SKM-1 (cell line): ENCODE results near the gene DPCD.

Source experiments
- DNase-seq: peaks from one replicate; lab custom pipeline; 2025; ENCODE audit not compliant: unreplicated experiment; lab: John Stamatoyannopoulos, UW

Gene DPCD

GRCh38 chr10:101653536-101653935 lies 65.4 kb downstream of the DPCD start:
- no peak for DNase-seq

GRCh38 chr10:101655570-101655969 lies 67.4 kb downstream of the DPCD start:
- DNase-seq: no peak

- no peak for DNase-seq
These were observed 68.8 kb downstream of the DPCD start for GRCh38 chr10:101656890-101657289.

GRCh38 chr10:101658975-101659374 lies 70.9 kb downstream of the DPCD start:
- DNase-seq: no peak
